IPS-18c (cell line): ENCODE data around the gene SFI1.

Source experiments
- H3K4me3 ChIP-seq: 2 replicates; pipeline ENCODE4 v1.7.0; 2013; ENCODE audit warnings: low read depth, mild to moderate bottlenecking, low read length, moderate library complexity; ENCODE audit not compliant: insufficient read depth
- H3K9me3 ChIP-seq: one replicate; pipeline ENCODE4 v1.6.1; 2013; ENCODE audit warnings: mild to moderate bottlenecking, low read length, moderate library complexity; ENCODE audit not compliant: control insufficient read depth, insufficient read depth

The SFI1 gene

GRCh38 chr22:31630331-31631329 is 134.3 kb downstream of the SFI1 start:
- Histone ChIP-seq H3K4me3 (peak overlapping the region; percentile 78), H3K9me3 (no peaks in the 10 kb centered on the region)

- peak overlapping the region; percentile 78 for H3K4me3 ChIP-seq
- no peaks in the 10 kb centered on the region for H3K9me3 ChIP-seq
These were observed 135.1 kb downstream of the SFI1 start for GRCh38 chr22:31631436-31631835.

GRCh38 chr22:31635638-31636306 is 139.4 kb downstream of the SFI1 start:
- Histone ChIP-seq H3K4me3 (no peak overlapping the region), H3K9me3 (no peaks in the 10 kb centered on the region)

- no peaks in the 10 kb centered on the region for H3K9me3 ChIP-seq
- no peak overlapping the region for H3K4me3 ChIP-seq
These were observed 141.1 kb downstream of the SFI1 start for GRCh38 chr22:31637447-31637890.

GRCh38 chr22:31637891-31638618 is 141.7 kb downstream of the SFI1 start:
- Histone ChIP-seq H3K4me3 (no peak overlapping the region), H3K9me3 (no peaks in the 10 kb centered on the region)

GRCh38 chr22:31639436-31640039 is 143.2 kb downstream of the SFI1 start:
- Histone ChIP-seq H3K4me3 (no peak overlapping the region), H3K9me3 (peaks cover 3% of the 10 kb centered on the region)

- Histone ChIP-seq H3K4me3 (no peak overlapping the region), H3K9me3 (peaks cover 6% of the 10 kb centered on the region)
These were observed 150.1 kb downstream of the SFI1 start for GRCh38 chr22:31646186-31647019.

- peaks cover 6% of the 10 kb centered on the region for H3K9me3 ChIP-seq
These were observed 150.7 kb downstream of the SFI1 start for GRCh38 chr22:31647066-31647465.

GRCh38 chr22:31647523-31648320 is 151.4 kb downstream of the SFI1 start:
- H3K4me3 ChIP-seq = no peak overlapping the region

More at GRCh38 chr22:31647066-31647465, 150.7 kb downstream of the SFI1 start:
- H3K4me3 ChIP-seq = no peak overlapping the region

GRCh38 chr22:31650391-31650790 is 154.1 kb downstream of the SFI1 start:
- Histone ChIP-seq H3K9me3 (peaks cover 3% of the 10 kb centered on the region), H3K4me3 (no peak overlapping the region)

More at GRCh38 chr22:31647523-31648320, 151.4 kb downstream of the SFI1 start:
- H3K9me3 ChIP-seq = peaks cover 6% of the 10 kb centered on the region

GRCh38 chr22:31651664-31652063 is 155.3 kb downstream of the SFI1 start:
- H3K4me3 ChIP-seq = no peak overlapping the region
- peaks cover 3% of the 10 kb centered on the region for H3K9me3 ChIP-seq

- no peak overlapping the region for H3K4me3 ChIP-seq
- peaks cover 3% of the 10 kb centered on the region for H3K9me3 ChIP-seq
These were observed 155.8 kb downstream of the SFI1 start for GRCh38 chr22:31652088-31652487.

- Histone ChIP-seq H3K9me3 (peaks cover 3% of the 10 kb centered on the region), H3K4me3 (no peak overlapping the region)
These were observed 156.8 kb downstream of the SFI1 start for GRCh38 chr22:31652911-31653684.

GRCh38 chr22:31653944-31654343 is 157.6 kb downstream of the SFI1 start:
- no peak overlapping the region for H3K4me3 ChIP-seq
- peaks cover 3% of the 10 kb centered on the region for H3K9me3 ChIP-seq

GRCh38 chr22:31654408-31654807 is 158.1 kb downstream of the SFI1 start:
- Histone ChIP-seq H3K4me3 (no peak overlapping the region), H3K9me3 (no peaks in the 10 kb centered on the region)
